ENCODE data around the gene TAT.

GRCh38 chr16:71590584-71590983 lies 13.7 kb upstream of the TAT start:
- TF ChIP-seq GATA2 (IDR thresholded peaks at IDR 0.05; ENCODE audit: low read depth, low read length), result no peak
- no peak for TF ChIP-seq GATA3 (IDR thresholded peaks at IDR 0.05; ENCODE audit: low read depth, low read length)

All from SH-SY5Y (cell line).